ENCODE results near the gene PDE3A.

- no peak for TF ChIP-seq CTCF (IDR thresholded peaks at IDR 0.05)
- no peak for TF ChIP-seq POLR2AphosphoS5 (IDR thresholded peaks at IDR 0.05)
- no peak for TF ChIP-seq POLR2A (IDR thresholded peaks at IDR 0.05)
Observed at GRCh38 chr12:20501958-20502357, 133.6 kb downstream of the PDE3A start.

Data from breast epithelium (tissue), 3 donors.